ENCODE data around the gene RXRA. TPM values are rescaled to one million over a fixed set of nuclear protein-coding genes. Genes with fewer than 3 reads are reported as not detected.

Gene RXRA
- total RNA-seq, 4 donors from 2014 or later, result 41.8 to 83.1 (median 50.4) TPM

DNA sequence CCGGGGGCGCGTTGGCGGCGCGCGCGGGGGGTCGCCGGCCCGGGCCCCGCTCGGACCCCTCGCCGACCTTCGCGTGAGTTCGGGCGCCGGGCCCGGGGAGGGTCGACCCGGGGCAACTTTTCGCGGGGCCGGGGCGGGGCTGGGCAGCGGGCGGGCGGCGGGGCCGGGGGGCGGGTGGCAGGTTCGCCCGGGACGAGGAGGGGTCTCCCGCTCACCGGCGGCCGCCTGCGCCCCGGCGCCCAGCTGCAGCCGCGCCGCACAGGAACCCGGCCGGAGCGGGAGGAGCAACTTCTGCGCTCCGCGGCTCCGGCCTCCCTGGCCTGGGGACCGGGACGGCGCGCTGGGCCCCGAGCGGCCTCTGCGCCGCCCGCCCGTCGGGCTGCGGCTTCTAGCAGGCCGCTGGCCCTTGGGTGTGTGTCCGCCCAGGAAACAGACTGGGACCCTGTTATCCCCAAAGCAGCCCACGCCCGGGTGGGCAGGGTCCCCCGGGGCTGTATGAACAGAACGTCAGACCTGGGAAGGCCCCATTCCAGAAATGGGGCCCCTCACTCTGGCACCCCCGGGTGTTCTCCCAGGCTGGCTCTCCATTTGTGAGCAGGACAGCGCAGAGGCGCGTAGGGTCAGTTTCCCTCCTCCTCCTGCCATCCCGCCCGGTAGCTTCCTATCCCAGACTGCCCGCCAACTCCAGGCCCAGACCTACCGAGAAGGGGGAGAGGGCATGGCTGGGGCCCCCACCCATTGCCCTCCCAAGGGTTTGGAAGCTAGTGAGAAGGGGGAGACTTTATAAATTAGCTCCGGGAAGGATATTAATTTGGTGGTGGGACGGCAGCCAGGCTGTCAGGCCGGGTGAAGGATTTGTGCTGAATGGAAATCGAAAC lies 708 bp downstream of the RXRA start:
- no peaks in the 10 kb centered on the region for H3K27me3 ChIP-seq
- intact Hi-C loops (cut with DNase I), result loop anchor here (10.0 kb wide), 1 partner anchor 88 kb away; no protein-coding TSS in a partner anchor
- no peaks in the 10 kb centered on the region for H3K9me3 ChIP-seq
- peaks cover 53 to 82% (median 63%) of the 10 kb centered on the region in 3 donors for H3K4me1 ChIP-seq
- peak overlapping the region; percentile 66 to 88 (median 80) for H3K4me3 ChIP-seq
- 0 to 8% methylated on average over 2 of the region's 83 CpGs for WGBS, 2 donors
- TF ChIP-seq, protein P1, sequence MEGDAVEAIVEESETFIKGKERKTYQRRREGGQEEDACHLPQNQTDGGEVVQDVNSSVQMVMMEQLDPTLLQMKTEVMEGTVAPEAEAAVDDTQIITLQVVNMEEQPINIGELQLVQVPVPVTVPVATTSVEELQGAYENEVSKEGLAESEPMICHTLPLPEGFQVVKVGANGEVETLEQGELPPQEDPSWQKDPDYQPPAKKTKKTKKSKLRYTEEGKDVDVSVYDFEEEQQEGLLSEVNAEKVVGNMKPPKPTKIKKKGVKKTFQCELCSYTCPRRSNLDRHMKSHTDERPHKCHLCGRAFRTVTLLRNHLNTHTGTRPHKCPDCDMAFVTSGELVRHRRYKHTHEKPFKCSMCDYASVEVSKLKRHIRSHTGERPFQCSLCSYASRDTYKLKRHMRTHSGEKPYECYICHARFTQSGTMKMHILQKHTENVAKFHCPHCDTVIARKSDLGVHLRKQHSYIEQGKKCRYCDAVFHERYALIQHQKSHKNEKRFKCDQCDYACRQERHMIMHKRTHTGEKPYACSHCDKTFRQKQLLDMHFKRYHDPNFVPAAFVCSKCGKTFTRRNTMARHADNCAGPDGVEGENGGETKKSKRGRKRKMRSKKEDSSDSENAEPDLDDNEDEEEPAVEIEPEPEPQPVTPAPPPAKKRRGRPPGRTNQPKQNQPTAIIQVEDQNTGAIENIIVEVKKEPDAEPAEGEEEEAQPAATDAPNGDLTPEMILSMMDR (IDR thresholded peaks at IDR 0.05), result no peak
- no peak for TF ChIP-seq POLR2A (IDR thresholded peaks at IDR 0.05)
- no peak for DNase-seq
- H3K36me3 ChIP-seq, result no peaks in the 10 kb centered on the region
- H3K27ac ChIP-seq, result peak overlapping the region; percentile 88 to 95 (median 90)

DNA sequence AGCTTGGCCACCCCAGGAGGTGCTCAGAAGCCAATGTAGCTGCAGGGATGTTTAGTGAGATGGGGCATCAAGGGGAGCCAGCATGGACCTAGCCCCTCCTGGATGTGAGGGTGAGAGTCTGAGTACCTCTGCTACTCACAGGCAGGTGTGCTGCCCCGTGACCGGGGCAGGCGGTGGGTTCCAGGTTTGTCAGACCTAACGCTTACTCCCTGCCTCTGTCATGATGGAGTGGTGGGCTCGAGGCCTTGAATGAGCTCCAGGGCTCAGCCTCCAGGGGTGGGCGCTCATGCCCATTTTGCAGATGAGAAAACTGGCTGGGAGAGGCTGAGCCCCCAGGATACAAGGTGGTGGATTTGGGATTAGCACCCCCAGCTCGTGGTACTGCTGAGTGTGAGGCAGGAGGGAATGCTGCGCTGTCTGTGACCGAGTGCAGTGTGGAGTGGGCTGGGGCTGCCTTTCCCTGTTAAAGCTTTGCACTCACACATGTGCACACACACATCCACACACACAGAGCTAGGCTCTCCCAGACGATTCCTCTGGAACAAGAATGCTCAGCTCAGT lies 1.5 kb downstream of the RXRA start:
- H3K9me3 ChIP-seq, result no peaks in the 10 kb centered on the region
- H3K4me3 ChIP-seq, result peak overlapping the region; percentile 66 to 88 (median 80)
- H3K36me3 ChIP-seq, result no peaks in the 10 kb centered on the region
- DNase-seq, result no peak
- peak overlapping the region; percentile 88 to 95 (median 90) for H3K27ac ChIP-seq
- TF ChIP-seq, protein P1 (IDR thresholded peaks at IDR 0.05), result no peak
- TF ChIP-seq POLR2A (IDR thresholded peaks at IDR 0.05), result no peak
- intact Hi-C loops (cut with DNase I), result loop anchor here (10.0 kb wide), 1 partner anchor 87 kb away; no protein-coding TSS in a partner anchor
- WGBS, 2 donors, result 27% methylated on average over 2 of the region's 10 CpGs; no CpG with 5 or more reads in 1 of the 2 donors
- no peaks in the 10 kb centered on the region for H3K27me3 ChIP-seq
- peaks cover 60 to 88% (median 71%) of the 10 kb centered on the region in 3 donors for H3K4me1 ChIP-seq

DNA sequence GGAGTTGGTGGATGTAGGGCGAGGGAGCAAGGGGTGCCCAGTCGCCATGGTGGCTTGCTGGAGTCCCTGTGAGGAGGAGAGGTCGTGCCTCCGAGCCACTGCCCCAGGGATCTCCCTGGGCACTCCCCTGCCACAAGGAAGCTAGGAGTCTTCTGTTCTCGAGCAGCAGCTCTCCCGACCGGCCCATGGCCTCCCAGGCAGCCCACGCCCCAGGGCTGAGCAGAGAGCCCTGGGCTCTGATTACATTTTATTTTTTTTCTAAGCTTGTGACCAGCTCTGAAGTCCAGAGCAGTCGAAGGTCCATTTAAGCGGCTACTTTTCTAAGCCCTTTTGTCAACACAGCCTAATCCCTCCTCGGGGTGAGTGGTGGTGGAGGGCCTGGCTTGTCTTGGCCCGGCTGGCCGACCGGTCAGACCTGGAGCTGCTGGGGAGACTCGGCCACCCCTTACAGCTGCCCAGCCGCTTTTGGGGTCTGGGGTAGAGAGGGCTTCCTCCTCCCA lies 2.1 kb downstream of the RXRA start:
- Histone ChIP-seq H3K27me3 (no peaks in the 10 kb centered on the region), H3K9me3 (no peaks in the 10 kb centered on the region), H3K4me3 (peak overlapping the region; percentile 66 to 88 (median 80)), H3K27ac (peak overlapping the region; percentile 88 to 95 (median 90)), H3K36me3 (no peaks in the 10 kb centered on the region), H3K4me1 (peaks cover 65 to 89% (median 77%) of the 10 kb centered on the region in 3 donors)
- 13 to 18% methylated on average over 8 to 9 of the region's 16 CpGs for WGBS, 2 donors
- intact Hi-C loops (cut with DNase I), result loop anchor here (10.0 kb wide), 1 partner anchor 86 kb away; no protein-coding TSS in a partner anchor
- no peak for DNase-seq
- TF ChIP-seq, protein P1 (IDR thresholded peaks at IDR 0.05), result no peak
- no peak for TF ChIP-seq POLR2A (IDR thresholded peaks at IDR 0.05)

DNA sequence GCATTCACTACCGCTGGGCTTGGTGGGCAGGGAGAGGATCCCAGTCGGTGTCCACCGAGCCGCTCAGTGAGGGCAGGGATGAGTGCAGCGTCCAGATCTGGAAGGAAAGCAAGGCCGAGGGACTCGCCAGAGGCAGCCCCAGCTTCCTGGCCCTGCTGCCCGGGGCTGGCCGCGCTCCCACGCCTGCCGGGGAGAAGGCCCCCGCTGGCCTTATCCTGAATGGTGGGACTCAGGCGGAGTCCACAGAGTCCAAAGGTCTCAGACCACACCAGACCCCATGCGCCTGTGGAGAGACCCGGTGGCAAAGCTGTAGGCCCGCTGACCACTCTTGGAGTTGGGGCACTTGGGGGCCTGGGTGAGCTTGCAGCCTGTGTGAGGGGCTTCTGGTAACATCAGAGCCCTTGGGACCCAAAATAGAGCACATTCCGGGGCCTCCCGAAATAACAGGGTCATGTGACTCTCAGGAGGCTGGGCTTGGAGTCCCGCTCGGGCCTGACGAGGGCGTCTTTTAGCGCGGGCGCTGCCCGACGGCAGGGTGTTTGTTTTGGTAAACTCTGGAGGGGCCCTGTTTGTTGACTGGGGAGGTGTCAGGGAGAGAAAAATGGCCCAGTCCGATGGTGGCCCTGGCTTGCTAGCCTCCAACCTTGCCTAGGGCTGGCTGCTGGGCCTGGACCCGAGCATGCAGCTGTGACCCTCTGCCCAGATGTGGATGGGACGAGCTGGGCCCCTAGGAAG lies 2.8 kb downstream of the RXRA start:
- Histone ChIP-seq H3K4me1 (peaks cover 71 to 89% (median 78%) of the 10 kb centered on the region in 3 donors), H3K4me3 (peak overlapping the region; percentile 66 to 88 (median 80)), H3K27me3 (no peaks in the 10 kb centered on the region), H3K9me3 (no peaks in the 10 kb centered on the region), H3K36me3 (no peaks in the 10 kb centered on the region), H3K27ac (peak overlapping the region; percentile 88 to 95 (median 90))
- TF ChIP-seq, protein P1 (IDR thresholded peaks at IDR 0.05), result peak in 1 of 6 experiments; percentile 12
- TF ChIP-seq POLR2A (IDR thresholded peaks at IDR 0.05), result no peak
- 20% methylated on average over 22 of the region's 31 CpGs; no CpG with 5 or more reads in 1 of the 2 donors for whole genome bisulfite sequencing, 2 donors
- DNase-seq, result no peak
- intact Hi-C loops (cut with DNase I), result loop anchor here (10.0 kb wide), 1 partner anchor 86 kb away; no protein-coding TSS in a partner anchor
